T-cell (primary cell): ENCODE results near the gene MED12L. TPM values are rescaled to one million over a fixed set of nuclear protein-coding genes. Genes with fewer than 3 reads are reported as not detected.

Experiments
- ATAC-seq, 4 experiments: fragments of 200-7000 bp in 3 of 4; fragments of 150-1000 bp in 1 of 4; cut with Tn5 transposase; replicated peaks in 1 of 4; 1 replicate in 3 of 4; 2 replicates in 1 of 4; pipeline ENCODE4 v1.10.0; 2021; ENCODE audit warnings: moderate library complexity in 3 of 4, mild to moderate bottlenecking in 2 of 4, moderate number of reproducible peaks in 1 of 4
- CTCF ChIA-PET, 2 donors: fragments of 300-600 bp; sonication (Branson Sonifier 250); formaldehyde crosslinking; loops; one replicate each; lab custom pipeline; 2022; ENCODE audit warnings: antibody characterized with exemption in 2 of 2; lab: Charles Lee
- POLR2A ChIA-PET, 2 donors: fragments of 300-600 bp; sonication (Branson Sonifier 250); formaldehyde crosslinking; loops; one replicate each; lab custom pipeline; 2022; ENCODE audit warnings: antibody characterized with exemption in 2 of 2; lab: Charles Lee
- DNase-seq, 35 experiments: peaks; one replicate each; pipeline versions ENCODE4 v3.0.0 to v3.0.0-alpha.2; 2013 to 2023
- H3K27ac ChIP-seq: one replicate; pipeline ENCODE4 v1.5.1; 2013; ENCODE audit warnings: low read length
- H3K27me3 ChIP-seq, 2 experiments: replicated peaks in 1 of 2; 1 replicate in 1 of 2; 2 replicates in 1 of 2; pipeline versions ENCODE4 v1.6.1 to v1.7.0; 2013; ENCODE audit warnings: low read length in 1 of 2, mixed read lengths in 1 of 2; ENCODE audit not compliant: control insufficient read depth in 2 of 2, insufficient read depth in 2 of 2; ENCODE audit errors: extremely low read depth in 1 of 2
- H3K36me3 ChIP-seq, 2 donors: 1 replicate in 1 of 2; 2 replicates in 1 of 2; pipeline versions ENCODE4 v1.6.1 to v1.7.0; 2013; ENCODE audit warnings: low read length in 1 of 2; ENCODE audit not compliant: control insufficient read depth in 2 of 2, insufficient read depth in 1 of 2; ENCODE audit errors: extremely low read depth in 1 of 2
- H3K4me1 ChIP-seq, 2 experiments: 1 replicate in 1 of 2; 2 replicates in 1 of 2; pipeline versions ENCODE4 v1.6.1 to v1.7.0; 2013; ENCODE audit warnings: low read length in 2 of 2, mixed read lengths in 1 of 2; ENCODE audit not compliant: insufficient read depth in 2 of 2, control insufficient read depth in 1 of 2; ENCODE audit errors: extremely low read depth in 1 of 2
- H3K4me3 ChIP-seq, 2 donors: 1 replicate in 1 of 2; 2 replicates in 1 of 2; pipeline versions ENCODE4 v1.5.1 to v1.7.0; 2013; ENCODE audit warnings: mild to moderate bottlenecking in 2 of 2, low read length in 1 of 2, moderate library complexity in 1 of 2; ENCODE audit not compliant: control insufficient read depth in 1 of 2; ENCODE audit errors: extremely low read depth in 1 of 2
- H3K9me3 ChIP-seq: 2 replicates; pipeline ENCODE4 v1.7.0; 2013
- H3K27ac Mint-ChIP-seq, 2 donors: one replicate each; pipeline ENCODE4 v1.8.0; 2020 to 2021; ENCODE audit warnings: mild to moderate bottlenecking in 2 of 2, mixed read lengths in 2 of 2
- H3K27me3 Mint-ChIP-seq, 2 donors: one replicate each; pipeline ENCODE4 v1.8.0; 2021 to 2022; ENCODE audit warnings: mixed read lengths in 2 of 2
- H3K36me3 Mint-ChIP-seq: one replicate; pipeline ENCODE4 v1.8.0; 2021; ENCODE audit warnings: mixed read lengths
- H3K4me1 Mint-ChIP-seq, 3 donors: one replicate each; pipeline ENCODE4 v1.8.0; 2020 to 2022; ENCODE audit warnings: mixed read lengths in 3 of 3, mild to moderate bottlenecking in 1 of 3
- H3K4me3 Mint-ChIP-seq, 3 donors: one replicate each; pipeline ENCODE4 v1.8.0; 2020 to 2022; ENCODE audit warnings: mild to moderate bottlenecking in 3 of 3, mixed read lengths in 3 of 3, moderate library complexity in 3 of 3
- H3K9me3 Mint-ChIP-seq, 3 donors: one replicate each; pipeline ENCODE4 v1.8.0; 2020 to 2022; ENCODE audit warnings: mixed read lengths in 3 of 3
- WGBS: methylation state at CpG from one replicate; pipeline ENCODE4 v1.1.5; 2013; ENCODE audit warnings: missing lambda C conversion rate; ENCODE audit not compliant: insufficient coverage; 5-methylcytosine and 5-hydroxymethylcytosine counted together
- total RNA-seq, 35 experiments: library from RNA in 6 of 35; stranded (reverse) in 6 of 35; fragments of 120-200 nt in 1 of 35; gene quantifications; one replicate each; pipeline versions ENCODE4 v1.2.1 to v1.2.4 and lab custom pipeline; 2013 to 2026

MED12L gene
- total RNA-seq, 5 donors from 2014 or later (not counting 1 experiment from before 2014, with no cell fraction given): 0.55 to 2.1 (median 0.66) TPM

DNA sequence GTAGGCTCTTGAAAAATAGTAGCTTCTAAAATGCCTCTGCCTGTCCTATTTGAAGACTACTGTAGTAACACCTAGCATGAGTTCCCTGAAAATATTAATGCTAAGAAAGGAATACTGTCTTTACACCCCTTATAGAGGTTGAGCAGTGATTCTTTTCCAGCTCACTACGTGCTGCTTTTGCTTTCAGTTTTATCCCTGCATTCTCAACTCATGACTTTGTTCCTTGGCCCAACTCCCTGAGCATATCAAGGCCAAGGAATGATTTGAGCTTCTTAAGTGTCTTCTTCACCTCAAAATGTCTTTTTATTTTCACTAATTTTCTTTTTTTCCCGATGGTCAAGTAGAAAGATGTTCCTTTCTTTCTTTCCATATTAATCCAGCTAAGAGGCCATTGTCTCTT, 260.4 kb downstream of the MED12L start:
- no peaks in the 10 kb centered on the region for H3K9me3 Mint-ChIP-seq
- ChIA-PET POLR2A (no interaction called here), CTCF (no interaction called here)
- Histone ChIP-seq H3K36me3 (no peaks in the 10 kb centered on the region), H3K9me3 (no peaks in the 10 kb centered on the region), H3K27ac (no peak overlapping the region), H3K4me1 (no peaks in the 10 kb centered on the region), H3K27me3 (no peaks in the 10 kb centered on the region), H3K4me3 (no peak overlapping the region)
- no peak for DNase-seq
- no peak overlapping the region for H3K4me3 Mint-ChIP-seq
- H3K4me1 Mint-ChIP-seq: peaks cover 7 to 13% (median 10%) of the 10 kb centered on the region in 3 donors
- H3K36me3 Mint-ChIP-seq: no peaks in the 10 kb centered on the region
- ATAC-seq: no peak
- peaks cover 19 to 36% of the 10 kb centered on the region in 2 donors for H3K27me3 Mint-ChIP-seq
- no peak overlapping the region for H3K27ac Mint-ChIP-seq
- WGBS: no CpG with 5 or more reads among the region's 2 CpGs

DNA sequence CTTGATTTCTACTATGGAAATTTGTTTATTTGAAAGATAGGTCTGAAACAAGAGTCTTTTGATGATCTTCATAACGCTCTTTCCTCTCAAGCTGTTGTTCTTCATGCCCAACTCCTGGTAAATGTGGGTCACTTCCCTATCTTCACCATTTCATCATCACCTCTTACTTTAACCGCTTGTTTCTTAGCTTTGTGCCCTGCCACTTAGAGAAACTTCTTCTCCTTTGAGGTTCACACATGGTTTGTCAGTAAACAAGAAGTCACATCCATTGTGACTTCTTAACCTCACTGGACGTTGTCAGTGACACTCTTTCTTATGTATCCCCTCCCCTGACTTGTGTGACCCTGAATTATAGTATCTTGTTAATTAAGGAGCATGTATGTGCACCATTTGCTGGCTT, 260.8 kb downstream of the MED12L start:
- no peak for DNase-seq
- Histone ChIP-seq H3K4me3 (no peak overlapping the region), H3K4me1 (no peaks in the 10 kb centered on the region), H3K9me3 (no peaks in the 10 kb centered on the region), H3K27ac (no peak overlapping the region), H3K36me3 (no peaks in the 10 kb centered on the region), H3K27me3 (no peaks in the 10 kb centered on the region)
- no peaks in the 10 kb centered on the region for H3K36me3 Mint-ChIP-seq
- POLR2A ChIA-PET: no interaction called here
- no peak overlapping the region for H3K27ac Mint-ChIP-seq
- CTCF ChIA-PET: no interaction called here
- H3K4me3 Mint-ChIP-seq: no peak overlapping the region
- no peak for ATAC-seq
- no peaks in the 10 kb centered on the region for H3K9me3 Mint-ChIP-seq
- 74% methylated on average over 2 of the region's 3 CpGs for WGBS
- H3K4me1 Mint-ChIP-seq: peaks cover 7 to 13% (median 10%) of the 10 kb centered on the region in 3 donors
- peaks cover 21 to 34% of the 10 kb centered on the region in 2 donors for H3K27me3 Mint-ChIP-seq

DNA sequence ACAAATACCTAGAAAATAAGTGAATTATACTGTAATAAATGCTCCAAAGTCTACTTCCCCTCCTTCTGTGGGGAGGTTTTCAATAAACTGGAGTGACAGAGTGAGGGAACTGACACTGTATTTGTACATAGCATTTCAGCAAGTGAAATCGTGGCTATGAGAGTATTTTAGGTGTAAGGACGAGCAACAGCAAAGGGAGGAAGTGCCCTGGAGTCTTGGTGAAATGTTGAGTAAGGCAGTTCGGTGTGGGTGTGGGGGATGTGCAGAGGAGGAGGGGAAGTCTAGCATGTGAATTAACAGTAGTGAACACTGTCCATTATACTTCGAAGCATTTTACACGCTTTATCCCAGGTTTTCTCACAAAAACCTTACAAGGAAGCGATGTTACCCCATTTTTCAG, 262.0 kb downstream of the MED12L start:
- Histone ChIP-seq H3K4me1 (no peaks in the 10 kb centered on the region), H3K4me3 (no peak overlapping the region), H3K36me3 (no peaks in the 10 kb centered on the region), H3K27ac (no peak overlapping the region), H3K9me3 (no peaks in the 10 kb centered on the region), H3K27me3 (no peaks in the 10 kb centered on the region)
- ATAC-seq (no peak), DNase-seq (peak in 2 of 35 experiments; percentile 1 to 22)
- H3K27me3 Mint-ChIP-seq: peaks cover 19 to 32% of the 10 kb centered on the region in 2 donors
- H3K4me3 Mint-ChIP-seq: no peak overlapping the region
- 17% methylated on average over 2 of the region's 6 CpGs for WGBS
- H3K4me1 Mint-ChIP-seq: peaks cover 7 to 13% (median 10%) of the 10 kb centered on the region in 3 donors
- H3K27ac Mint-ChIP-seq: no peak overlapping the region
- no peaks in the 10 kb centered on the region for H3K9me3 Mint-ChIP-seq
- ChIA-PET CTCF (no interaction called here), POLR2A (no interaction called here)
- H3K36me3 Mint-ChIP-seq: no peaks in the 10 kb centered on the region

DNA sequence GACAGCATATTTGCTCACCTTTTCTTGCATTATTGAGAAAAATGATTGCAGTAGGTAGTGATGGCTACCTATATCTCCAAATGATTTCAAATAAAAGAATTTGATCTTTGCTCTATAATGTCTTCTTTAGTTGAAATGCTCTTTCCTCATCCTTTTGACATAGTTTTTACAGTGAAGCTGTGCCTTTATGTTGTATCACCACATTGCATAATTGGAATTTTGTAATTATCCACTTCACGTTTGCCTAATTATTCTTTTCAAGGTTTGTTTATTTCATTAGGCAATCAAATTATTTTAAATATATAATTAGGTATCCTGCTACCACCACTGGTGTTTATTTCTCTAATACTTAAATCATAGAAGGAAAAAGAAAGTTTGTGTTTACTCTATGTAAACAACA, 265.2 kb downstream of the MED12L start:
- ChIA-PET CTCF (no interaction called here), POLR2A (no interaction called here)
- no CpG with 5 or more reads among the region's 1 CpG for WGBS
- Histone ChIP-seq H3K4me3 (no peak overlapping the region), H3K27me3 (no peaks in the 10 kb centered on the region), H3K27ac (no peak overlapping the region), H3K9me3 (no peaks in the 10 kb centered on the region), H3K4me1 (no peaks in the 10 kb centered on the region), H3K36me3 (no peaks in the 10 kb centered on the region)
- H3K27me3 Mint-ChIP-seq: peaks cover 19 to 21% of the 10 kb centered on the region in 2 donors
- DNase-seq (no peak), ATAC-seq (no peak)
- peaks cover 7 to 13% (median 10%) of the 10 kb centered on the region in 3 donors for H3K4me1 Mint-ChIP-seq
- no peaks in the 10 kb centered on the region for H3K36me3 Mint-ChIP-seq
- no peak overlapping the region for H3K27ac Mint-ChIP-seq
- no peak overlapping the region for H3K4me3 Mint-ChIP-seq
- no peaks in the 10 kb centered on the region for H3K9me3 Mint-ChIP-seq

DNA sequence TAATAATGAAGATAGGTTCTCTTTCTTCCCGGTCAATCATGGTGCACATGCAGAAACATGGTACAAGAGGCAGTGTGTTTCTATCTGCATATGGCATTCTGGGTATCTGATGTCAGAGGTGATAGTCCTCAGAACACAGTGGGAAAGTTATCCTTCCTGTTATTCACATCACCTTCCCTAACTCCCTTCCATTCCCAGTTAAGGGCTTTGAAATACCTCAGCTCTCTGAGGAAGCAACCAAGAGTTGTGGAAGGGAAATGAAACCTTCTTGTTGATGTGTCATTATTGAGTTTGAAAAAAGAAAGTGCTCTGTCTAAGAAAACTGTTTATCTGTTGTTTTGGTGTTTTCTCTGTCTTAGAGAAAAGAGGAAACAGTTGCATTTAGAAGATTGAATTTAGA, 265.8 kb downstream of the MED12L start:
- CTCF ChIA-PET: no interaction called here

DNA sequence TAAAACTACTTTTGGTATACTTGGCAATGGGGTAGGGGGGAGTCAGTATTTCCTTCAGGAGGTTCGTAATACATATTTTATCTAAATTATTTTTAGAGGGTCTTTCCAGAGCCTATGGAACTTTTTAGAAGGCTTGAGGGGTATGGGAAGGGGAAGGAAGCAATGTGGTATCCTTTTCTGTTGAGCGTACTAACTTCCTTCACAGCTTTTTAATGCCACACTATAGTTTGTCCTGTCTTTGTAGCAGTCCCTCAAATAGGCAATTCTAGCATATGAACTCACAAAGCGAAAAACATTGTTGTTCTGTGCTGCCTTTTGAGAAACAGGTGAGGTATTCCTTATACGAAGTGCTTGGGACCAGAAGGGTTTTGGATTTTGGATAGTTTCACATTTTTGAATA, 266.2 kb downstream of the MED12L start:
- Mint-ChIP-seq H3K27me3 (peaks cover 12 to 16% of the 10 kb centered on the region in 2 donors), H3K4me1 (peaks cover 0 to 5% (median 3%) of the 10 kb centered on the region in 3 donors), H3K9me3 (no peaks in the 10 kb centered on the region), H3K4me3 (no peak overlapping the region), H3K36me3 (no peaks in the 10 kb centered on the region), H3K27ac (no peak overlapping the region)
- no peaks in the 10 kb centered on the region for H3K36me3 ChIP-seq
- DNase-seq (no peak), ATAC-seq (no peak)
- H3K27ac ChIP-seq: no peak overlapping the region
- H3K4me3 ChIP-seq: no peak overlapping the region
- H3K27me3 ChIP-seq: no peaks in the 10 kb centered on the region
- POLR2A ChIA-PET: no interaction called here
- WGBS: no CpG with 5 or more reads among the region's 4 CpGs
- CTCF ChIA-PET: no interaction called here
- no peaks in the 10 kb centered on the region for H3K9me3 ChIP-seq
- H3K4me1 ChIP-seq: no peaks in the 10 kb centered on the region

More for the DNA sequence above, 265.8 kb downstream of the MED12L start:
- no peaks in the 10 kb centered on the region for H3K4me1 ChIP-seq
- no peak for ATAC-seq
- no peak overlapping the region for H3K4me3 Mint-ChIP-seq
- no peaks in the 10 kb centered on the region for H3K36me3 ChIP-seq
- no peak overlapping the region for H3K4me3 ChIP-seq
- H3K36me3 Mint-ChIP-seq: no peaks in the 10 kb centered on the region
- no peak overlapping the region for H3K27ac ChIP-seq
- no peaks in the 10 kb centered on the region for H3K9me3 Mint-ChIP-seq
- no peak overlapping the region for H3K27ac Mint-ChIP-seq
- H3K9me3 ChIP-seq: no peaks in the 10 kb centered on the region
- no peak for DNase-seq
- WGBS: no CpG with 5 or more reads among the region's 1 CpG
- POLR2A ChIA-PET: no interaction called here
- no peaks in the 10 kb centered on the region for H3K27me3 ChIP-seq
- H3K27me3 Mint-ChIP-seq: peaks cover 16 to 17% of the 10 kb centered on the region in 2 donors
- peaks cover 1 to 8% (median 5%) of the 10 kb centered on the region in 3 donors for H3K4me1 Mint-ChIP-seq
